T-helper 9 cell (primary cell): ENCODE measurements around the gene MIF4GD.
"Not testable (repeated sequence)": the region's sequence is repeated elsewhere in the genome, so short reads cannot be mapped to it uniquely, and the experiment has no call there.

Source experiments
- DNase-seq: peaks from one replicate; pipeline ENCODE4 v3.0.0-alpha.2; 2020

The MIF4GD gene

GRCh38 chr17:75257228-75257627 is 13.8 kb downstream of the MIF4GD start:
- not testable (repeated sequence) for DNase-seq

GRCh38 chr17:75255954-75256698 is 14.9 kb downstream of the MIF4GD start:
- DNase-seq = not testable (repeated sequence)

DNA sequence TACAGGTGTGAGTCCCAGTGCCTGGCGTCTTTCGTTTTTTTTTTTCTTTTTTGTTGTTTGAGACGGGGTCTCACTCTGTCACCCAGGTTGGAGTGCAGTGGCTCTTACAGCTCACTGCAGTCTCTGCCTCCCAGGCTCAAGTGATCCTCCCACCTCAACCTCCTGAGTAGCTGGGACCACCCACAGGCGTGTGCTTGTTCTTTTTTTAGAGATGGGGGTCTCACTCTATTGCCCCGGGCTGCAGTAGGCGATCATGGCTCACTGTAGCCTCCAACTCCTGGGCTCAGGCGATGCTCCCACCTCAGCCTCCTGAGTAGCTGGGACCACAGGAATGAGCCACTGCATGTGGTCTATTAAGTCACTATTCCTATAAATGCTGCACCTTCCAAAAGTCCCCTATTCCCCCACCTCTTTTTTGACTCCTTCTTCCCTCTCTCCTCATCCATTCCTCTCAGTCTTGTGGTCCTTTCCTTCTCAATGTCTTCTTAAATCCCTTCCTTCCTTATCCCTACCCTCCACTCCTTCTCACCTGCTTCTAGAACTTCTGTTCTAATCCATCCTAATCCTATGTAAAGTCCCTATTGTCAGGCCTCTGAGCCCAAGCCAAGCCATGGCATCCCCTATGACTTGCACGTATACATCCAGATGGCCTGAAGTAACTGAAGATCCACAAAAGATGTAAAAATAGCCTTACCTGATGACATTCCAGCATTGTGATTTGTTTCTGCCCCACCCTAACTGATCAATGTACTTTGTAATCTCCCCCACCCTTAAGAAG is 18.8 kb downstream of the MIF4GD start:
- DNase-seq = no peak

GRCh38 chr17:75250009-75250471 is 21.0 kb downstream of the MIF4GD start:
- DNase-seq = peak; percentile 46

DNA sequence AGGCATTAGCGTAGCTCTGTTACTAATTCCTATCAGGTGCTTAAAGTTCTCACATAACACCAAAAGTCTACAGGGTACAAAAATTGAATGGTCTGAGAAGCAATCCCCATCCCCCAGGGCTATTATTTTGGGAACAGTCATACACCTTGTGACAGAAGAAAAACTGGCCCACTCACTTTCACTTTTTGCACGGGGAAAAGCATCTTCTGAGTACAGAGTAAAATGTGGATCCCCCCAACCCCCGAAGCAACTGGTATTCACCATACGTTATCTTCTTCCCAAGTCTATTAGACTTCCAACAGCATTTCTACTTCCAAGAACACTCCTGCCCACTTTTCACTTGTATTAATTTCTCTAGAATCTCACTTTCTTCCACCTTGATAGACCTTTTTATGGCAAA is 21.5 kb downstream of the MIF4GD start:
- no peak for DNase-seq

- DNase-seq = no peak
These were observed 24.6 kb downstream of the MIF4GD start for GRCh38 chr17:75246404-75246803.

DNA sequence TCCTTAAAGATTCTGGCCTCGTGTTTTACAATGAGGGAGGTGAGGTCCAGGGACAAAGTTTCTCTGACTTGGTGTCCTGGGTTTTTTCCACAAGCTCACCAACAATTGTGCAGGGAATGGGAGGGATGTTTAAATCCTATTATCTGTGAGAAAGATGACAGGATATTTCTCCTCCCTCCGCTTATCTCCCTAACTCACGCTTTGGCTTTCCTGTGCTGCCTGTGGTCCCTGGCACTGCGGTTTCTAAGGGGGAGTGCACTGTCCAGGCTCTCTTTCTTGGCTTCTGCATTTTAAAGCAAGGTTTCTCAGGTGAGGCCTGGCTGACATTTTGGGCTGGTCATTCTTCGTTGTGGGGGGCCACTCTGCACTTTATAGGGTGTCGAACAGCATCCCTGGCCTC is 26.0 kb downstream of the MIF4GD start:
- DNase-seq = no peak

GRCh38 chr17:75244133-75244866 is 26.7 kb downstream of the MIF4GD start:
- DNase-seq = no peak

DNA sequence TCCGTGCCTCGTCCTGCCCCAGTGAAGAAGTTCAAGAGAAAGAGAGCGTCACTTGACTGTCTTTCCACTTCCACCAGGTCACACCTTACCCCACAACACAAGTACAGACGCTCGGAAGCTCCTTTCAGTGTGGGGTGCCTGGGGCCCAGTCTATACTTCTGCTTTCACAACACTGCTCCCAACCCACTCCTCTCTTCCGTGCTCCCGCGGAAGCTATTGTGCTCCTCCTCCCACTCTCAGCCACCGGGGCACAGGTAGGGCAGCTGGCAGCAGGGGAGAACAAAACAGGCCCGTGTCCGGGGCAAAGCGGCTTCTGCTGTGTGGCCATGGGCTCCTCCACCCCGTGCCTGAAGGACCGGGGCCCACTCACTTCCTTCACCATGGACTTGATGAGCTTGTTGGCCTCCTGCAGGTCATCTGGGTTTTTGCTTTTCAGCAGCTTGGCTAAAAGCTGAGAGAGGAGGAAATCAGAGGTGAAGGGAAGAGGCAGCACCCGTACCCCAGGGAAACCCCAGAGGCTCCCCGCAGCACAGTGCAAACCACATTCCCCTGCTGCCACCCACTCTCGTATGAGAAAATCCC is 28.5 kb downstream of the MIF4GD start:
- DNase-seq = peak; percentile 51

GRCh38 chr17:75241996-75242460 is 29.0 kb downstream of the MIF4GD start:
- peak; percentile 16 for DNase-seq

GRCh38 chr17:75241502-75241901 is 29.5 kb downstream of the MIF4GD start:
- DNase-seq = no peak

DNA sequence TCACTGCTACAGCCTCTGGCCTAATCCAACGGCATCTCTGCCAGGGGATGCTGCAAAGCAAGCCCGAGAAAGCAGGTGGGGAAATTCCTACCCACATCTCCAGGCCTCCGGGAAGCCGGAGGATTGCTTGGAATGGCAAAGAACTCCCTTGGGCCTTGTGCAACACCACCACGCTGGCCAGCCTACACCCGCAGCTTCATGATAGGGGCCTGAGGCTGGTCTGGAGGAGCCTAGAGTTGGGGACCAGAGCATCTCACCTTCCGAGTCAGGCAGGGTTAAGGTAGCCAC is 29.9 kb downstream of the MIF4GD start:
- DNase-seq = no peak

GRCh38 chr17:75240394-75241142 is 30.5 kb downstream of the MIF4GD start:
- no peak for DNase-seq

- no peak for DNase-seq
These were observed 31.1 kb downstream of the MIF4GD start for GRCh38 chr17:75239778-75240393.

DNA sequence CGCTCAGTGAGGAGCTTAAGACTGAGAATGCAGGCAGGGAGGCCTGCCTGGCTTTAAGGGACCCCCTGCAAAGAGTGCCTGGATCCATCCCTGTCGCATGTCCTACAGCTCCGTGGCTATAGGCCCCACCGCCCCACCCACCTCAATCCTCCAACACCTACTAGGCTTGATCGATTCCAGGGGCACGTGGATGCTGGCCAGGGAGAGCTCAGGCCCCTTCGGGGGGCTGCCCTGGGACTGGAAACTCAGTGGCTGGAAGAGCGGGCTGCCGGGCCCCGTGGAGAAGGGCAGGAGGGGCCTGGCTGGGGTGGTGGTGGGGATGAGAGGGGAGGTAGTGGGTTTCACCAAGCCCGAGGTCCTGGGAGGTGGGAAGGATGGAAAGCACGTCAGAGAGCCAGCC is 31.8 kb downstream of the MIF4GD start:
- DNase-seq = no peak

DNA sequence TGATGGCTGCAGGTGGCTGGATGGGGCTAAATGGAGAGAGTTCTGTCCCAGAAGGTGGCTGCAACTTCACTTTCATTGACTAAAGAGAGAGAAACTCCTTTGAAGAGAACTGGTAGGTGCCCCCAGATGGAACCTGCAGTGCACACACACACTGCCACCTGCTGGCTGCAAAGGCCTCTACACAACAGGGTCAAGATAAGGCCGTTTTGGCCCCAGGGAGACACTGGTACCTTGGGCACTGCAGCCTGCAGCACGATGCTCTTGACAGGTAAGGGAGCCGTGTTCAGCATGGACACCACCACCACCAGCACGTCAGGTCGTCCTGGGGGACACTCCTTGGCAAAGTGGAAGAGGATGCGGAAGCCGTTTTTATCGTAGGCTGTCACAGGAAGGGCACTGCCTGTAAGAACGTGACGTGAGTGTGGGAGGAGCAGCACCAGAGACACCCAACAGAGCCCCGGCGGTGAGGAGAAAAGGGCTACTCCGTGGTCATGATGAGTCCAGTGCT is 32.3 kb downstream of the MIF4GD start:
- peak; percentile 47 for DNase-seq

GRCh38 chr17:75238020-75238580 is 32.9 kb downstream of the MIF4GD start:
- DNase-seq = no peak

DNA sequence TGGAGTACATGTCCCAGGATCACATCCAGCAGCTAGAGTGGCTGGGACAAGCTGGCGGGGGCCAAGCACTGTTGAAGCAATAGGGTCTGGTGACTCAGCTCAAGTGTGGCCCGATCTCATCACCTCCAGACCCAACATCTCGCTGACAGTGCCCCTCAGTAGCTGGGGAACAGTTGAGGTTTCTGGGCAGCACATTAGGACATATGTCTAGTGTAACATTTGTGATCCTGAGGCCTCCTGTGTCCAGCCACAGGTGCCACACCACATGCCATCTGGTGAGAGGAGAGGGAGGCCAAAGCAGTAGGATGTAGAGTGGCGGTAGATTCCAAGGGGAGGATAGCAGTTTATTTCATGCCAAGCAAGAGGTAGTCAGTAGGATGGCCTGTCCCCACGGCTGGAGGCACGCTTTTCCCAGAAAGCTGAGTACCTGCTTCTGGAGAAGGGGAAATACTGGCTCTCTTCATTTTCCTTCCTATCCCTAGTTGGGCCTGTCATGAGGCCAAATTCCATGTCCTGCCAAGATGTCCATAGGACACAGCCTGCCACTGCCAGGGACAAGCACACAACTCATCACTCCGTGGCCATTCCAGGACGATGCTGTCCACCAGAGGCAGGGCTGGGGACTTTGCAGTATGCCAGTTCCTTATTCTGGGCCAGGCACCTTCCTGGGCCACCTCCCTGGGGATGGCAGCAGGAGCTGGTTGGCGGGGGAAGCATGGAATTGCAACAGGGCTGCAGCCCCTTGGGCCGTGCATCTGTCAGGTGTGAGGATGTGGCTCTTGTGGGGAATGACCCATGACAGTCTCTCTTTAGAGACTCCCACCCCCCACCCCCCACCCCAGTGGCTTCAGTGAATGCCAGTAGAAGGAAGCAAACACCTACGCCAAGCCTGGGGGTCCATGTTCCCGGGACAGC is 33.7 kb downstream of the MIF4GD start:
- no peak for DNase-seq

GRCh38 chr17:75232786-75233185 is 38.2 kb downstream of the MIF4GD start:
- no peak for DNase-seq
